Body of pancreas (tissue), 4 donors: ENCODE data around the gene SLC28A3. TPM values are rescaled to one million over a fixed set of nuclear protein-coding genes. Genes with fewer than 3 reads are reported as not detected.
"Not testable (repeated sequence)": the region's sequence is repeated elsewhere in the genome, so short reads cannot be mapped to it uniquely, and the experiment has no call there.

Experiments
- ATAC-seq: fragments of 150-250 bp; one replicate; pipeline ENCODE4 v1.9.1; 2016
- DNase-seq, 4 donors: peaks; one replicate each; pipeline ENCODE4 v3.0.0-alpha.2; 2019
- H3K27ac ChIP-seq, 4 donors: fragments of 200-600 bp; sonication (generic); 1 replicate in 3 of 4; 2 replicates in 1 of 4; pipeline versions ENCODE4 v1.5.1 to v1.6.1; 2016 to 2019; ENCODE audit warnings: mild to moderate bottlenecking in 1 of 4, mixed read lengths in 1 of 4, moderate library complexity in 1 of 4
- H3K27me3 ChIP-seq, 2 donors: fragments of 200-600 bp; sonication (generic); one replicate each; pipeline ENCODE4 v1.6.0; 2016; ENCODE audit warnings: mild to moderate bottlenecking in 1 of 2
- H3K36me3 ChIP-seq, 2 donors: fragments of 200-600 bp; sonication (generic); replicated peaks in 1 of 2; 2 replicates each; pipeline ENCODE4 v1.5.1; 2016; ENCODE audit warnings: low read depth in 2 of 2; ENCODE audit not compliant: insufficient read depth in 1 of 2
- H3K4me1 ChIP-seq: fragments of 200-600 bp; sonication (generic); one replicate; pipeline ENCODE4 v1.6.0; 2016
- H3K4me3 ChIP-seq, 2 donors: fragments of 200-600 bp; sonication (generic); 1 replicate in 1 of 2; 2 replicates in 1 of 2; pipeline ENCODE4 v1.5.1; 2016 to 2019
- H3K9me3 ChIP-seq, 3 donors: fragments of 200-600 bp; sonication (generic); 1 replicate in 2 of 3; 2 replicates in 1 of 3; pipeline ENCODE4 v1.5.1; 2016
- POLR2A ChIP-seq, 3 donors: fragments of 450-650 bp; IDR thresholded peaks; one replicate each; pipeline ENCODE4 v1.6.1; 2016; ENCODE audit warnings: antibody characterized with exemption in 3 of 3, mild to moderate bottlenecking in 2 of 3
- WGBS, 2 donors: methylation state at CpG; one replicate each; pipeline ENCODE4 v1.1.5; 2017; 5-methylcytosine and 5-hydroxymethylcytosine counted together
- intact Hi-C: fragments of 100-400 bp; cut with DNase I; formaldehyde crosslinking; loops from one replicate; pipeline ENCODE4 v1.15.1; 2023
- total RNA-seq, 2 donors: library from RNA; depleted of rRNA; stranded (reverse); fragments of >200 nt; gene quantifications; one replicate each; pipeline ENCODE4 v1.1.0, GENCODE V29; 2016
- TF ChIP-seq, protein P1 (sequence below), 7 experiments: fragments of 450-650 bp in 4 of 7; fragments of 200-600 bp in 3 of 7; sonication (generic) in 3 of 7; IDR thresholded peaks; one replicate each; pipeline ENCODE4 v1.5.1; 2016 to 2019; ENCODE audit warnings: antibody characterized with exemption in 7 of 7

Gene SLC28A3
- total RNA-seq, 2 donors from 2014 or later: 4.3 to 8.0 TPM

- Histone ChIP-seq H3K4me3 (no peak overlapping the region), H3K27ac (no peak overlapping the region), H3K27me3 (no peaks in the 10 kb centered on the region), H3K4me1 (no peaks in the 10 kb centered on the region), H3K36me3 (no peaks in the 10 kb centered on the region), H3K9me3 (no peaks in the 10 kb centered on the region)
- intact Hi-C loops: no loop called here
- DNase-seq (no peak), ATAC-seq (no peak)
- TF ChIP-seq POLR2A (IDR thresholded peaks at IDR 0.05): no peak
- TF ChIP-seq, protein P1, sequence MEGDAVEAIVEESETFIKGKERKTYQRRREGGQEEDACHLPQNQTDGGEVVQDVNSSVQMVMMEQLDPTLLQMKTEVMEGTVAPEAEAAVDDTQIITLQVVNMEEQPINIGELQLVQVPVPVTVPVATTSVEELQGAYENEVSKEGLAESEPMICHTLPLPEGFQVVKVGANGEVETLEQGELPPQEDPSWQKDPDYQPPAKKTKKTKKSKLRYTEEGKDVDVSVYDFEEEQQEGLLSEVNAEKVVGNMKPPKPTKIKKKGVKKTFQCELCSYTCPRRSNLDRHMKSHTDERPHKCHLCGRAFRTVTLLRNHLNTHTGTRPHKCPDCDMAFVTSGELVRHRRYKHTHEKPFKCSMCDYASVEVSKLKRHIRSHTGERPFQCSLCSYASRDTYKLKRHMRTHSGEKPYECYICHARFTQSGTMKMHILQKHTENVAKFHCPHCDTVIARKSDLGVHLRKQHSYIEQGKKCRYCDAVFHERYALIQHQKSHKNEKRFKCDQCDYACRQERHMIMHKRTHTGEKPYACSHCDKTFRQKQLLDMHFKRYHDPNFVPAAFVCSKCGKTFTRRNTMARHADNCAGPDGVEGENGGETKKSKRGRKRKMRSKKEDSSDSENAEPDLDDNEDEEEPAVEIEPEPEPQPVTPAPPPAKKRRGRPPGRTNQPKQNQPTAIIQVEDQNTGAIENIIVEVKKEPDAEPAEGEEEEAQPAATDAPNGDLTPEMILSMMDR (IDR thresholded peaks at IDR 0.05): no peak
- WGBS, 2 donors: 88 to 100% methylated on average over 1 of the region's 1 CpG
These were observed 26.1 kb upstream of the SLC28A3 start for GRCh38 chr9:84366683-84367082.

GRCh38 chr9:84364894-84365490 lies 24.4 kb upstream of the SLC28A3 start:
- H3K9me3 ChIP-seq, DNase-seq, H3K27ac ChIP-seq, intact Hi-C loops, ATAC-seq, H3K36me3 ChIP-seq, H3K4me3 ChIP-seq, H3K27me3 ChIP-seq, H3K4me1 ChIP-seq: not testable (repeated sequence)
- WGBS, 2 donors: 81 to 95% methylated on average over 1 of the region's 1 CpG

DNA sequence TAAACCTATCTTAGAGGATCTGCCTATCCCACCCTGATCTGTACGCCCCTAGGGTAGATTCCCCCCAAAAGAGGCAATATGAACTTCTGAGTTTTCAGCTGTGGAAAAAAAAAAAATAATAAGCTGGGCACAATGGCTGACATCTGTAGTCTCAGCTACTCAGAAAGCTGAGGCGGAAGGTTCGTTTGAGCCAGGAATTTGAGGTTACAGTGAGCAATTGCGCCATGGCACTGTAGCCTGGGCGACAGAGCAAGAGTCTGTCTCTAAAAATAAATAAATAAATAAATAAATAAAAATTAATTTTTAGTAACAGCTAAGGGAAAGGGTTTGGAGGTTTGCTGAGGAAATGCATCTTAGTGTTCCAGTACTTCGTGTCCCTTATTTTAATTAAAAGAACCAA lies 21.1 kb upstream of the SLC28A3 start:
- Histone ChIP-seq H3K27me3 (no peaks in the 10 kb centered on the region), H3K36me3 (no peaks in the 10 kb centered on the region), H3K4me1 (no peaks in the 10 kb centered on the region), H3K9me3 (no peaks in the 10 kb centered on the region), H3K27ac (no peak overlapping the region), H3K4me3 (no peak overlapping the region)
- TF ChIP-seq, protein P1 (IDR thresholded peaks at IDR 0.05): no peak
- TF ChIP-seq POLR2A (IDR thresholded peaks at IDR 0.05): no peak
- ATAC-seq (no peak), DNase-seq (no peak)
- 72 to 84% methylated on average over 6 of the region's 6 CpGs for WGBS, 2 donors
- intact Hi-C loops: no loop called here

- Histone ChIP-seq H3K4me1 (no peaks in the 10 kb centered on the region), H3K36me3 (no peaks in the 10 kb centered on the region), H3K4me3 (no peak overlapping the region), H3K27ac (no peak overlapping the region), H3K27me3 (no peaks in the 10 kb centered on the region), H3K9me3 (no peaks in the 10 kb centered on the region)
- intact Hi-C loops: no loop called here
- ATAC-seq (no peak), DNase-seq (no peak)
- TF ChIP-seq, protein P1 (IDR thresholded peaks at IDR 0.05): no peak
- no peak for TF ChIP-seq POLR2A (IDR thresholded peaks at IDR 0.05)
- WGBS, 2 donors: 68 to 73% methylated on average over 2 to 3 of the region's 3 CpGs
These were observed 16.7 kb upstream of the SLC28A3 start for GRCh38 chr9:84357275-84357674.

- Histone ChIP-seq H3K4me1 (no peaks in the 10 kb centered on the region), H3K9me3 (no peaks in the 10 kb centered on the region), H3K4me3 (no peak overlapping the region), H3K27ac (no peak overlapping the region), H3K27me3 (no peaks in the 10 kb centered on the region), H3K36me3 (no peaks in the 10 kb centered on the region)
- 94% methylated on average over 1 of the region's 1 CpG; no CpG with 5 or more reads in 1 of the 2 donors for WGBS, 2 donors
- intact Hi-C loops: no loop called here
- DNase-seq (no peak), ATAC-seq (no peak)
- TF ChIP-seq, protein P1 (IDR thresholded peaks at IDR 0.05): no peak
- TF ChIP-seq POLR2A (IDR thresholded peaks at IDR 0.05): no peak
These were observed 13.5 kb upstream of the SLC28A3 start for GRCh38 chr9:84354035-84354434.
